Brain microvascular endothelial cell (primary cell): Measurements from ENCODE around the gene PTPRD.

Source experiments
- DNase-seq: peaks from one replicate; pipeline ENCODE4 v3.0.0-alpha.2; 2020
- H3K27ac ChIP-seq: fragments of 250-450 bp; sonication (Bioruptor Pico); 2 replicates; pipeline ENCODE4 v1.5.1; 2020; ENCODE audit warnings: mild to moderate bottlenecking, moderate library complexity
- H3K27me3 ChIP-seq: fragments of 250-450 bp; sonication (Bioruptor Pico); replicated peaks from 2 replicates; pipeline ENCODE4 v1.5.1; 2020; ENCODE audit warnings: mild to moderate bottlenecking
- H3K36me3 ChIP-seq: fragments of 250-450 bp; sonication (Bioruptor Pico); replicated peaks from 2 replicates; pipeline ENCODE4 v1.5.1; 2020; ENCODE audit warnings: mild to moderate bottlenecking
- H3K4me3 ChIP-seq: 2 replicates; pipeline ENCODE4 v1.5.1; 2011; ENCODE audit warnings: low read depth, mild to moderate bottlenecking, control low read depth, low read length, moderate library complexity
- CTCF ChIP-seq: IDR thresholded peaks from 2 replicates; pipeline ENCODE4 v1.5.1; 2011; ENCODE audit warnings: low read depth, mild to moderate bottlenecking, moderate library complexity, low read length, control low read depth, inconsistent platforms; ENCODE audit errors: missing control alignments
- in situ Hi-C: cut with HindIII; loops from 2 replicates; pipeline ENCODE4 v1.10.0; 2017; ENCODE audit warnings: low sequenced_read_pairs, low pct_ligation_motif_present

PTPRD gene

GRCh38 chr9:10062629-10063395 is 550.0 kb downstream of the PTPRD start:
- Histone ChIP-seq H3K27me3 (no peaks in the 10 kb centered on the region), H3K4me3 (no peak overlapping the region), H3K27ac (no peak overlapping the region), H3K36me3 (no peaks in the 10 kb centered on the region)
- DNase-seq, result no peak
- in situ Hi-C loops, result no loop called here
- no peak for TF ChIP-seq CTCF

DNA sequence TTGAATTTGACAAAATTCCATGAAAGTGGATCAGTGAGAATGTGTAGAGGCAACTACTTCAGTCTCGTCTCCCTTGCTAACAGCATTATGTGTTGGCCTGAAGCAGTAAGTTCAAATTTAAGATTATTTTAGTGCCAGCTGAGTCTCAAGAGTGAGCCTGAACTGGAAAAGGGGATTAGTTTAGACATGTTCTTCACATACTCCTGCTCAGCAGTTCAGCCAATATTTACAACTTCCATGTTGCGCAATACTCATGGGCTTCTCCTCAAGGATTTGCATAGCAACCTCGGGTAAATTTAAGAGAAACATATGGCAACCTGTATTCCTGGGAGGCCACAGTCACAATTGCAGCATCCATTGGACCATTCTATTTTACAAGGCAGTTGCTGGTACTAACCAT is 553.8 kb downstream of the PTPRD start:
- in situ Hi-C loops, result no loop called here
- no peak for TF ChIP-seq CTCF
- Histone ChIP-seq H3K36me3 (no peaks in the 10 kb centered on the region), H3K27me3 (no peaks in the 10 kb centered on the region), H3K27ac (no peak overlapping the region), H3K4me3 (no peak overlapping the region)
- no peak for DNase-seq

GRCh38 chr9:10055886-10056395 is 556.9 kb downstream of the PTPRD start:
- H3K27me3 ChIP-seq, result no peaks in the 10 kb centered on the region
- no peak overlapping the region for H3K27ac ChIP-seq
- no peak overlapping the region for H3K4me3 ChIP-seq
- TF ChIP-seq CTCF, result no peak
- in situ Hi-C loops, result no loop called here
- H3K36me3 ChIP-seq, result no peaks in the 10 kb centered on the region
- DNase-seq, result no peak

- Histone ChIP-seq H3K4me3 (no peak overlapping the region), H3K36me3 (no peaks in the 10 kb centered on the region), H3K27me3 (no peaks in the 10 kb centered on the region), H3K27ac (no peak overlapping the region)
- TF ChIP-seq CTCF, result no peak
- no peak for DNase-seq
- in situ Hi-C loops, result no loop called here
Observed at GRCh38 chr9:10054456-10054855, 558.3 kb downstream of the PTPRD start.

- H3K4me3 ChIP-seq, result no peak overlapping the region
- H3K27me3 ChIP-seq, result no peaks in the 10 kb centered on the region
- no peak for TF ChIP-seq CTCF
- H3K36me3 ChIP-seq, result no peaks in the 10 kb centered on the region
- DNase-seq, result no peak
- H3K27ac ChIP-seq, result no peak overlapping the region
- in situ Hi-C loops, result no loop called here
Observed at GRCh38 chr9:10052916-10053315, 559.9 kb downstream of the PTPRD start.

DNA sequence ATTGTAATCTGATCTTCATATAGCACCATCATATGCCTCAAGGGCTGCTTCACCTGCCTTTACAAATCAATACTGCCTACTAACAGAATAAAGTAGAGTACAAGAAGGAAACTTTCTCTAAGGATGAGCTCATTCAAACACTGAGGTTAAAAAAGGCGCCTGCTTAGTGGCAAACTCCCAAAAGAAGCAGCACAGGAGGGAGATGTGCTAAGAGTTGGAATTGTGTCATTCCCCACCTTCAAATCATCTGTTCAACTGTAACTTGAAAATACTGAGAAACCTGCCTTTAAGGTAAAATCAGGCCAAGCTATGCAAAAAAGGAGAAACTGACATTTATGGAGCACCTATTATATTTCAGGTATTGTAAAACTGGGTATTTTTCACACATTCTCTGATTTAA is 560.6 kb downstream of the PTPRD start:
- Histone ChIP-seq H3K27ac (no peak overlapping the region), H3K27me3 (no peaks in the 10 kb centered on the region), H3K4me3 (no peak overlapping the region), H3K36me3 (no peaks in the 10 kb centered on the region)
- no peak for TF ChIP-seq CTCF
- in situ Hi-C loops, result no loop called here
- no peak for DNase-seq
